Smooth muscle cell (in vitro differentiated cells): ENCODE data around the gene ZDHHC17. TPM values are rescaled to one million over a fixed set of nuclear protein-coding genes. Genes with fewer than 3 reads are reported as not detected.

Experiments used
- DNase-seq: peaks from one replicate; lab custom pipeline; 2025; ENCODE audit not compliant: unreplicated experiment; lab: John Stamatoyannopoulos, UW
- H2AFZ ChIP-seq: fragments of 200-600 bp; sonication (generic); 2 replicates; pipeline ENCODE4 v1.6.0; 2016; ENCODE audit warnings: antibody characterized with exemption, low read depth, mild to moderate bottlenecking
- H3F3A ChIP-seq: fragments of 200-600 bp; sonication (generic); 2 replicates; pipeline ENCODE4 v1.6.0; 2017; ENCODE audit warnings: antibody characterized with exemption, low read depth
- H3K27ac ChIP-seq: fragments of 200-600 bp; sonication (generic); 2 replicates; pipeline ENCODE4 v1.5.1; 2016; ENCODE audit warnings: low read depth, mild to moderate bottlenecking
- H3K27me3 ChIP-seq: fragments of 200-600 bp; sonication (generic); 2 replicates; pipeline ENCODE4 v1.6.1; 2016; ENCODE audit warnings: low read depth, mild to moderate bottlenecking
- H3K36me3 ChIP-seq: fragments of 200-600 bp; sonication (generic); 2 replicates; pipeline ENCODE4 v1.5.1; 2016; ENCODE audit warnings: low read depth
- H3K4me1 ChIP-seq: fragments of 200-600 bp; sonication (generic); 2 replicates; pipeline ENCODE4 v1.5.1; 2016; ENCODE audit warnings: low read depth
- H3K4me2 ChIP-seq: fragments of 200-600 bp; sonication (generic); 2 replicates; pipeline ENCODE4 v1.6.0; 2016; ENCODE audit warnings: mild to moderate bottlenecking
- H3K4me3 ChIP-seq: fragments of 200-600 bp; sonication (generic); 2 replicates; pipeline ENCODE4 v1.5.1; 2016; ENCODE audit warnings: mild to moderate bottlenecking
- H3K79me2 ChIP-seq: fragments of 200-600 bp; sonication (generic); 2 replicates; pipeline ENCODE4 v1.6.0; 2016; ENCODE audit warnings: low read depth, mild to moderate bottlenecking
- H3K9ac ChIP-seq: fragments of 200-600 bp; sonication (generic); 2 replicates; pipeline ENCODE4 v1.6.0; 2016; ENCODE audit warnings: low read depth
- H3K9me3 ChIP-seq: fragments of 200-600 bp; sonication (generic); replicated peaks from 2 replicates; pipeline ENCODE4 v1.5.1; 2016; ENCODE audit warnings: low read depth
- H4K20me1 ChIP-seq: fragments of 200-600 bp; sonication (generic); 2 replicates; pipeline ENCODE4 v1.6.0; 2016; ENCODE audit warnings: low read depth
- CTCF ChIP-seq: fragments of 200-600 bp; sonication (generic); IDR thresholded peaks from 2 replicates; pipeline ENCODE4 v1.5.1; 2017; ENCODE audit warnings: borderline replicate concordance, mild to moderate bottlenecking, antibody characterized with exemption; ENCODE audit not compliant: insufficient read depth, poor library complexity, severe bottlenecking
- WGBS: methylation state at CpG from one replicate; pipeline ENCODE4 v1.1.7; 2016; ENCODE audit warnings: low lambda C conversion rate; 5-methylcytosine and 5-hydroxymethylcytosine counted together
- polyA plus RNA-seq: library from polyadenylated mRNA; unstranded; fragments of >200 nt; fragmentation: Nextera tagmentation; extraction: Ambion mirVana; gene quantifications from 2 replicates; pipeline ENCODE4 v1.2.1, GENCODE V29; 2016
- total RNA-seq: library from RNA; depleted of rRNA; stranded (reverse); fragments of >200 nt; gene quantifications from 2 replicates; pipeline ENCODE4 v1.2.3, GENCODE V29; 2014

ZDHHC17 gene
- total and polyA plus RNA-seq, 2 experiments from 2014 or later, result 12.8 to 34.8 TPM

- H3K27ac ChIP-seq, result peak overlapping the region; percentile 61
- TF ChIP-seq CTCF, result no peak
- no peak overlapping the region for H2AFZ ChIP-seq
- H4K20me1 ChIP-seq, result no peaks in the 10 kb centered on the region
- no peaks in the 10 kb centered on the region for H3K36me3 ChIP-seq
- H3K9ac ChIP-seq, result no peak overlapping the region
- no peak overlapping the region for H3K4me3 ChIP-seq
- H3K9me3 ChIP-seq, result no peaks in the 10 kb centered on the region
- H3K27me3 ChIP-seq, result no peaks in the 10 kb centered on the region
- no peaks in the 10 kb centered on the region for H3K4me1 ChIP-seq
- peaks cover 7% of the 10 kb centered on the region for H3F3A ChIP-seq
- H3K79me2 ChIP-seq, result no peaks in the 10 kb centered on the region
- H3K4me2 ChIP-seq, result no peak overlapping the region
- DNase-seq, result no peak
- WGBS, result 0% methylated on average over 1 of the region's 1 CpG
Measured at GRCh38 chr12:76757694-76758093, 6.2 kb upstream of the ZDHHC17 start.

GRCh38 chr12:76762601-76762980 is 1.3 kb upstream of the ZDHHC17 start:
- H3K4me3 ChIP-seq, result peak overlapping the region; percentile 93
- no peak for DNase-seq
- 11% methylated on average over 8 of the region's 8 CpGs for WGBS
- peak overlapping the region; percentile 98 for H3K27ac ChIP-seq
- H3F3A ChIP-seq, result peaks cover 17% of the 10 kb centered on the region
- H3K4me1 ChIP-seq, result no peaks in the 10 kb centered on the region
- no peaks in the 10 kb centered on the region for H3K27me3 ChIP-seq
- no peaks in the 10 kb centered on the region for H3K9me3 ChIP-seq
- no peaks in the 10 kb centered on the region for H3K36me3 ChIP-seq
- no peak overlapping the region for H2AFZ ChIP-seq
- H3K9ac ChIP-seq, result peak overlapping the region; percentile 8
- H3K79me2 ChIP-seq, result peaks cover 32% of the 10 kb centered on the region
- H4K20me1 ChIP-seq, result peaks cover 23% of the 10 kb centered on the region
- no peak for TF ChIP-seq CTCF
- H3K4me2 ChIP-seq, result peak overlapping the region; percentile 96

- no peak for DNase-seq
Measured at GRCh38 chr12:76764856-76765255, 941 bp downstream of the ZDHHC17 start.

More at GRCh38 chr12:76764856-76765255, 941 bp downstream of the ZDHHC17 start:
- H3K4me3 ChIP-seq, result peak overlapping the region; percentile 93
- peak overlapping the region; percentile 97 for H3K9ac ChIP-seq
- H3K27ac ChIP-seq, result peak overlapping the region; percentile 98
- H3K4me2 ChIP-seq, result peak overlapping the region; percentile 96
- H4K20me1 ChIP-seq, result peaks cover 46% of the 10 kb centered on the region
- TF ChIP-seq CTCF, result no peak
- peaks cover 17% of the 10 kb centered on the region for H3F3A ChIP-seq
- no peaks in the 10 kb centered on the region for H3K27me3 ChIP-seq
- 25% methylated on average over 9 of the region's 9 CpGs for WGBS
- H3K4me1 ChIP-seq, result peaks cover 4% of the 10 kb centered on the region
- H3K79me2 ChIP-seq, result peaks cover 55% of the 10 kb centered on the region
- H3K9me3 ChIP-seq, result no peaks in the 10 kb centered on the region
- H2AFZ ChIP-seq, result peak overlapping the region; percentile 89
- no peaks in the 10 kb centered on the region for H3K36me3 ChIP-seq
